Activated CD8-positive, alpha-beta memory T cell treated with anti-CD3 and anti-CD28 coated beads for 1 hour (primary cell): ENCODE measurements around the gene C9orf43.
"Not testable (repeated sequence)": the region's sequence is repeated elsewhere in the genome, so short reads cannot be mapped to it uniquely, and the experiment has no call there.

ENCODE experiments used
- DNase-seq, 2 donors: peaks; one replicate each; pipeline ENCODE4 v3.0.0-alpha.2; 2020; ENCODE audit warnings: low read depth in 1 of 2; ENCODE audit errors: extremely low read depth in 1 of 2

C9orf43 gene

DNA sequence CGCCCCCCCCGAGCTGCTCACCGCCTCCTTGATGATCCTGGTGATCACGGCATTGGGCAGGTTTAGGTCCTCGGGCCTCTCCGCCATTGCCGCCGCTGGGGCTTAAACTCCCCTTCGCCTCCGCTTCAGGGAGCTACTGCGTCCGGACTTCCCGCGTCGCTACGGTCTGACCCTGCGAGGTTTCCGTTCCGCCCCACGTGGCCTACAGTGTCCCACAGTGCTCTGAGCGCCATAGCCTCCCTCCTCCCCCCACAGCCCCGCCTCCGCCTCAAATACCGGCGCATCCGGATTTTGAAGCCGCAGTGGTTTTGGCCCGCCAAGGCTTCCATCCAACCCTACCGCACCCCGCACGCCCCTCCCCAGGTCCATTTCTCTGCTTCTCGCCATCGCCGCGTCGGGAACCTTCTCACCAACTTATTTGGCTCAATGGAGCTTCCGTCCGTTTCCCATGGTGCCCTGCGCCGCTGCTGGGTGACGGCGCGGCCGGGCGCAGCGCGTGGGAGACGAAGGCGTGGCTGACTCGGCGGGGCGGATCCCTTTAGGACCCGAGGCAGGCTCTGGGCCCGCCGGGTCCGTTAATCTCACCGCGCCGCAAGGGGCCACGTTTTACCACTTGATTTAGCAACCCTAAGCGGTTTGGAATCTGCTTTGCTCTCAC lies at the start of gene C9orf43, which contains the start of gene POLE3:
Gene C9orf43, plus strand, starts transcription at position 541 of the 658 bp plus-strand sequence. CDS start 2,747 bp downstream, outside the sequence.
Gene POLE3, minus strand, starts transcription at position 469 of the 658 bp plus-strand sequence. Its CDS starts 382 bp downstream, at position 87.
- DNase-seq: peak; percentile 81 to 90

GRCh38 chr9:113361304-113362018 lies 49.1 kb upstream of the C9orf43 start:
- DNase-seq: no peak

DNA sequence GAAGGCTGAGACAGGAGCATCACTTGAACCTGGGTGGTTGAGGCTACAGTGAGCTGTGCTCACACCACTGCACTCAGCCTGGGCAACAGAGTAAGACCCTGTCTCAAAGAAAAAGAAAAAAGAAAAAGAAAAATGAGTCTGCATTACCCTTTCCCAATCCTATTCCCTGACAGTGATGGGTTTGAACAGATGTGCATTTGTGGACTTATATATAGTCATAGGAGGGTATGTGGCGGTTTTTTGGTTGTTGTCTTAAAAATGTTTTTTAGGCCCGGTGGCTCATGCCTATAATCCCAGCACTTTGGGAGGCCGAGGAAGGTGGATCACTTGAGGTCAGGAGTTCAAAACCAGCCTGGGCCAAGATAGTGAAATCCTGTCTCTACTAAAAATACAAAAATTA lies 47.2 kb upstream of the C9orf43 start:
- no peak for DNase-seq

- no peak for DNase-seq
These were observed 45.6 kb upstream of the C9orf43 start for GRCh38 chr9:113364951-113365350.

DNA sequence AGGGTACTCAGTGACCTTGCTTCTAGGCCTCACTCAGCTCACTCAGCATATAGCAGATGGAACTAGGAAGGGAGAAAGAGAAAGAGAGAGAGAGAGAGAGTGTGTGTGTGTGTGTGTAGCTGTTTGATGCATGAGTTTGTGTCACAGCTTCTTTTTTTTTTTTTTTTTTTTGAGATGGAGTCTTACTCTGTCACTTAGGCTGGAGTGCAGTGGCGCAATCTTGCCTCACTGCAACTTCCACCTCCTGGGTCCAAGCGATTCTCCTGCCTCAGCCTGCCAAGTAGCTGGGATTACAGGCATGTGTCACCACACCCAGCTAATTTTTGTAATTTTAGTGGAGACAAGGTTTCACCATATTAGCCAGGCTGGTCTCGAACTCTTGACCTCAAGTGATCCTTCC lies 44.9 kb upstream of the C9orf43 start:
- DNase-seq: not testable (repeated sequence)

DNA sequence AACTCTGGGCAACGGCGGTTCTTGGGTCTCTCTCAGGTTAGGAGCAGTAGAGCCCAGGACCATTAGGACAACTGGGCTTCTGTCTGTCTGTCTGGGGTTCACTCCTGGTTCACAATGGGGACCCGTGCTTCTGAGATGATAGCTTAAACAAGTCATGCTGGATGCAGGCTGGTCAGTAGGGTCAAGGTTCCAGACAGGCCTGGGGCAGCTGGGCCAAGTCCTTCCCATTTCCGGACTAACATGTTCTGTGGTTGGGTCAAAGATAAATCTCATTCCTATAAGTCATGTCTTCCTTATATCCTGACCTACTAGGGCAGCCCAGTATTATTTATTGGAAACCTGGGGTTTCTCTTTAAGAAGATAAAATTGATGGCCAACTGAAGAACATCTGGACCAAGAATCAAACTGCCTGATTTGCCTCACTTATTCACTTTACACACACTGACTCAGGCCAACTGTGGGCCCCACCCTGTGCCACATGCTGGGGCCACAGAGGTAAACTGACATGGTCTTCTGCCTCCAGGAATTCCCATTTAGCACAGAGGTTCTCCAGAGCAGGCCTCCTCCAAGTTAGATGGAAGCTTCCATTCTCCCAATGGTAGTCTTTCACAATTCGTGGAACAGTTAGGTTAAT lies 42.1 kb upstream of the C9orf43 start:
- DNase-seq: no peak

GRCh38 chr9:113368982-113369854 lies 41.3 kb upstream of the C9orf43 start:
- DNase-seq: no peak

GRCh38 chr9:113369855-113370140 lies 40.7 kb upstream of the C9orf43 start:
- no peak for DNase-seq

- no peak for DNase-seq
These were observed 39.7 kb upstream of the C9orf43 start for GRCh38 chr9:113370806-113371325.

DNA sequence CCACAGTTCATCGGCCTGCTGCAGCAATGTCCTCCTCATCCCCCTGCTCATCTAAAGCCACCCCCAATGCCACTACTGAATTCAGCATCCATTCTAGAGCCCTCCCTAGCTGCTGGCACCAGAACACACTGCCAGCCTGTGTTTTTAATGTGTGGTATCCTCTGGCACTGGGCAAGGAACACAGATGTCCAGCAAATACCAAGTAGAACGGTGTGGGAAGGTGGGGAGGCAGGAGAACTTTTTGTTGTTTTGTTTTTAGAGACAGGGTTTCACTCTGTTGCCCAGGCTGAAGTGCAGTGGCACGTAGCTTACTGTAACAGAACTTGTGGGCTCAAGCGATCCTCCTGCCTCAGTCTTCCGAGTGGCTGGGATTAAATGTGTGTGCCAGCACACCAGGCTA lies 38.5 kb upstream of the C9orf43 start:
- DNase-seq: no peak

DNA sequence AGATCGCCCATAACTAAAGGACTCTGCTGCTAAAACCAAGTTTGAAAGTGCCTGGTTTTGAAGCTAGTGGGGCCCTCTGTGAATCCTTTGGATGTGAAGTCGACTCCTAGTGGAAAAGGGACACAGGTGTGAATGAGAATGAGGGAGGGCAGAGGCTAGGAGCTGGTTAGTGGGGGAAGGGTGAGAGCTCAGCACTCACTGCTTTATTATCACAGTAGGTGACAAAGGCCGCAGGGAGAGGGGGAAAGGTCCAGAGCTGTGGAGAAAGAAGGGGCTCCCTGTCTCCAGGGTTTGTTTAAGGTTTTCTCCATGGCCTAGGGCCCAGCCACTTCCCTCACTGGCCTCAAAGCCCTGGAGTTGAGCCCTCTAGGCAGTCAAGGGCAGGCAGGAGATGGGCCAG lies 37.3 kb upstream of the C9orf43 start:
- DNase-seq: no peak

DNA sequence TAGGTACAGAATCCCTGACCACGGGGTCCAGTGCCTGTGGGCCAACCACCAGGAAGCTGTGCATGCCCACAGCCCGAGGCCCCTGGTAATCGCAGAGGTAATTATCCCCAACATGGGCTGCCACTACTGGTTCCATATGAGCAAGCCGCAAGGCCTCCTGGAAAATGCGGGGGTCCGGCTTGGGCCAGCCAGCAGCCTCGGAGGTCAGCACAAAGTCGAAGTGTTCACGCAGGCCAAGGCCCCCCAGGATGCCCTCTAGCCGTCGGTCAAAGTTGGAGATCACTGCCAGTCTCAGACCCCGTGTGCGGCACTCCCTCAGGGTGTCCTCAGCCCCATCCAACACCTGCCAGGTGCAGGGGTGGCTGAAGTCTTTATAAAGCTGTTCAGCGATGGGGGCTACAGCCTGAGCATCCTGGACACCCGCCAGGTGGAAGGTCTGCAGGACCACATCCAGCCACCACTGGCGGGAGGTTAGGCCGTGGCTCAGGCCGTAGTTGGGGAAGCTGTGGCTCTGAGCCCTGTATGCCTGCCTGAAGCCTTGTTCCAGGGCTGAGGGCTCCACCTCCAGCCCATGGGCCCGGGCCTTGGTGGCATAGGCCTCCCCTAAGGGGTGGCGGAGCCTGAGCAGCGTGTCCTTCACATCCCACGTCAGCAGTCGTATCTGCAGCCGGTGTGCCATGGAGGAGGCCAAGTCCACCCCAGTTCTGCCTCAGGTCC lies 36.7 kb upstream of the C9orf43 start:
- DNase-seq: no peak

DNA sequence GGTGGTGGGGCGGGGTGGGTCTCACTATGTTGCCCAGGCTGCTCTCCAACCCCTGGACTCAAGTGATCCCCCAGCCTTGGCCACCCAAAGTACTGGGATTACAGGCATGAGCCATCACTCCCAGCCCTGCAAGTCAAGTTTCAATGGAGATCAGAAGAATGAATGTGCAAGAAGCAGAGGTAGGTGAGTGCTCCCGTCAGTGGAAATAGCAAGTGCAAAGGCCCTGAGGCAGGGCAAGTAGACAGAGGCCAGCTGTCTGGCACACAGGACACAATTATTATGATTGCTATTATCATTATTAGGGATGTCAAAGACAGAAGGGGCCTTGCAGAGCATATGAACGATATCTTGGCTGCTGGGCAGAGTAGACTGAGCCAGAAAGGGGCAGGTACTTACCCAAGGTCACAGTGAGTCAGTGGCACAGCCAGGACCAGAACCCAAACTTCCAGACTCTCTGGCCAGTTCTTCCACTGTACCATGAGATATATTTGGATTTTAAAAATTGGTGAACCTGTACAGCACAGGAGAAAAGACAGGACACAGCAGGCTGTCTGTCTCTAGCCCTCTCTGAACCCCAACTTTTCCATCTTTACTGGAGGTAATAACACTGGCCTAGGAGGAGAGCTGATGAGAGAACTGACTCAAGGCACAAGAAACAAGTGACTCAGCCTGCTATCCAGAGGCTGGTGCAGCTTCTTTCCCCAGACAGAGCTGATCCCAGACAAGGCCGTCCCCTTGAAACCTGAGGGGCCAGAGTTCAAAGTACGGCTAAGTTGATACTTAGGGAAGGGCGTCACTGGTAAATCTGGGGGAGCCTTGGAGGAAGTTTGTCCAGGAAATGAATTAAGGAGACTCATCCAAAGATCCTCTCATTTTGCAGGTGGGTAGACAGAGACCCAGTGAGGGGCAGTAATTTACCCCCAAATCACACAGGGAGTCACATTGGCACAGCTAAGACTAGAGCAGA lies 35.2 kb upstream of the C9orf43 start:
- DNase-seq: no peak

DNA sequence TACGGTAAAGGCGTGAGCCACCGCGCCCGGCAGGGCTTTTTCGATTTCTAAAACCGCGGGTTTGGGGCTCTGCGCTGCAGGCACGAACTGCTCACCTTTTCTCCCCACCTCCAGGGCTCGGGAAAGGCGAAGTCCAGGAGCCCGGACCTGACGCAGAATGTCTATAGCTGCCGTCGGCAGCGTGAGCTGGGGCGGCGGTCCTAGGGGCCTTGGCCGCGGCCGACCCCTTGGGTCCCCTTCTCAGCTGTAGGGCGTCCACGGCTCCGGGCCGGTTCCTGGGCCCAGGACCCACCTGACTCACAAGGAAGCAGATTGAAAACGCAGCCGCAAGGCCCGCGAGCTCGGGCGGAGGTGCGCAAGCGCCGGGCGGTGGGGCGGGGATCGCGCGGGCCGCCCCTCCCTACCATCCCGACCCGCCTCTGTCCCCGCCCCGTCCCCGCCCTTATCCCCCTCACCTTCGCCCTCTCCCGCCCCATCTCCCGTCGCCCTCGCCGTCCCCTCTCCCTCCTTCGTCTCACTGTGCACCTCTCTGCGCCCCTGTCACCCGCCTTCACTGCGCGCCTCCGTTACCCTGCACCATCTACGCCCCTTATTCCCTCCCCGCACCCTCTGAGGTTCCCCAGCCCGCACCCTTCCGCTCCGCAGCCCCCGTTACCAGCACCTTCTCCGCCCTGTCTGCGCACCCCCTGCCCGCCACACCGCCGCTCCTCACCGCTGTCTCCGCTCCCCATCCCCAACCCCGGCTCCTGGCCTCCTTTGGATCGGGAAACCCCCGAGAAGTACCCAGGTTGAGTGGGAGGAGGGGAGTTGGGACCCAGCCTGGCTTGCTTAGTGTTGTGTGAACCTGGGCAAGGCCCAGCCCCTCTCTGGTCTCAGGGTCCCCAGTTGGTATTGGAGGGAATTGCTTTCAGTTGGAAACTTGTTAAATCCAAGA lies 33.6 kb upstream of the C9orf43 start, which contains the start of gene HDHD3:
Gene HDHD3, minus strand, starts transcription at position 353 of the 934 bp plus-strand sequence. CDS start 2,632 bp downstream, outside the sequence.
- DNase-seq: peak; percentile 57 to 68

DNA sequence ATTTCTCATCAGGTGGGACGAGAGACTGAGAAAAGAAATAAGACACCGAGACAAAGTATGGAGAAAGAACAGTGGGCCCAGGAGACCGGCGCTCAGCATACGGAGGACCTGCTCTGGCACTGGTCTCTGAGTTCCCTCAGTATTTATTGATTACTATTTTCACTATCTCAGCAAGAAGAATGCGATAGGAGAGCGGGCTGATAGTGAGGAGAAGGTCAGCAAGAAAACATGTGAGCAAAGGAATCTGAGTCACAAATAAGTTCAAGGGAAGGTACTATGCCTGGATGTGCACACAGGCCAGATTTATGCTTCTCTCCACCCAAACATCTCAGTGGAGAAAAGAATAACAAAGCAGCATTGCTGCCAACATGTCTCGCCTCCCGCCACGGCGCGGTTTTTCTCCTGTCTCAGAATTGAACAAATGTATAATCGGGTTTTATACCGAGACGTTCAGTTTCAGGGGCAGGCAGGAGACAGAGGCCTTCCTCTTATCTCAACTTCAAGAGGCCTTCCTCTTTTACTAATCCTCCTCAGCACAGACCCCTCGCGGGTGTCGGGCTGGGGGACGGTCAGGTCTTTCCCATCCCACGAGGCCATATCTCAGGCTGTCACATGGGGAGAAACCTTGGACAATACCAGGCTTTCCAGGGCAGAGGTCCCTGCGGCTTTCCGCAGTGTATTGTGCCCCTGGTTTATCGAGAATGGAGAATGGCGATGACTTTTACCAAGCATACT lies 31.3 kb upstream of the C9orf43 start:
- not testable (repeated sequence) for DNase-seq

- DNase-seq: not testable (repeated sequence)
These were observed 30.7 kb upstream of the C9orf43 start for GRCh38 chr9:113379829-113380210.

- no peak for DNase-seq
These were observed 29.6 kb upstream of the C9orf43 start for GRCh38 chr9:113380869-113381378.
